GM21381 (cell line): ENCODE data around the gene MGAT1.
A peak's percentile ranks its signal among the peaks of the same experiment; 100 is the strongest.
"Not testable (repeated sequence)": the region's sequence is repeated elsewhere in the genome, so short reads cannot be mapped to it uniquely, and the experiment has no call there.

Experiments used
- ATAC-seq: cut with Tn5 transposase; IDR thresholded peaks from one replicate; pipeline ENCODE4 v1.9.1; 2021; ENCODE audit warnings: mild to moderate bottlenecking, moderate library complexity; ENCODE audit not compliant: unreplicated experiment

The MGAT1 gene

GRCh38 chr5:180807046-180807445, 4.4 kb upstream of the MGAT1 start:
- no peak for ATAC-seq

DNA sequence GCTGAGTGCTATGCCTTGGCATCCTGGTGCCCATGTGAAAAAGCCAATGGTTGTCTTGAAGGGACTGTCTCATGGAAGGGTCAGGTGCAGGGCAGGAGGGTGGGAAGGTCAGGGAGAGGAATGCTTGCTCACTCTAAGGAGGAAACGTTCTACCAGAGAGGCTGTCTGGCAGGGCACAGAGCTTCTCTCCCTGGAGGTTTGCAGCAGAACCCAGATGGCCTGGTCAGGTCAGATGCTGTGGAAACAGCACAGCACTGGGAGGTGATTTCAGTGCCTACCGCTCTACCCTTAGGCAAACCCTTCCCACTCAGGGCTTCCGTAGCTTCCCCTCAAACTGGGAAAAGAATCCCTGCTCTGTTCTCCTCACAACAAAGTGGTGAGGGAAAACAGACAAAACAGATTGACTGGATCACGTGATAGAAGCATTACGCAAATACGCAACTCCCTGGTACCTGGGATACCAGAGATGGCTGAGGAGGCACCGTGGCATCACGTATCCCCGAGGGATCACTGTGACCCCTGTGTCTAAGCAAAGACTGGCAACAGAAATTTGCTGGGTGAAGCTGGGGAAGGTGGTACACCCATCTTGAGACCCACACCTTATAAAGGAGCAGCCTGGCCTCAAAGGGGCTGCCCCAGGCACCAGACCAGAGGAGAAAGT, 3.9 kb upstream of the MGAT1 start:
- ATAC-seq = no peak

DNA sequence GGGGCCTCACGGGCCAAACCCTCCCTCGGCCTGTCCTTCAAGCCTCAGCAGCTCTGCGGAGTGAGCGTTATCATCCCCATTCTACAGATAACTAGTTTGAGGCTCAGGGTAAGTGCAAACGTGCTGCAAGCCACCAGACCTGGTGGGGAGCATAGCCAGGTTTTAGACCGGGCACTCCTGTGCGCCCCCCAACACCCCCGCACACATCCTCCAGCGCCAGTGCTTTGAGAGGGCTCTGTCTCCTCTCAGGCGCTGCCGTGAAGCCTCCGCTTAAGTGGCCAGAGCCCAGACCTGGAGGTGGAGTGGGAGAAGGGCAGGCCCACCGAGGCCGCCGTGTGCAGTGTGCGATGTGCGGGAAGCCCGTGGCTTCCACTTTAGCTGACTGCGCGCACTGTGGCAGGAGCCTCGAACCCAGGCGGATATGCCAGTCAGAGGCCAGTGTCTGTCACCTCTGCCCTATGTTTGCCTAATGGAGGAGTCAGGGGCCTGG, 1.6 kb upstream of the MGAT1 start:
- ATAC-seq = no peak

DNA sequence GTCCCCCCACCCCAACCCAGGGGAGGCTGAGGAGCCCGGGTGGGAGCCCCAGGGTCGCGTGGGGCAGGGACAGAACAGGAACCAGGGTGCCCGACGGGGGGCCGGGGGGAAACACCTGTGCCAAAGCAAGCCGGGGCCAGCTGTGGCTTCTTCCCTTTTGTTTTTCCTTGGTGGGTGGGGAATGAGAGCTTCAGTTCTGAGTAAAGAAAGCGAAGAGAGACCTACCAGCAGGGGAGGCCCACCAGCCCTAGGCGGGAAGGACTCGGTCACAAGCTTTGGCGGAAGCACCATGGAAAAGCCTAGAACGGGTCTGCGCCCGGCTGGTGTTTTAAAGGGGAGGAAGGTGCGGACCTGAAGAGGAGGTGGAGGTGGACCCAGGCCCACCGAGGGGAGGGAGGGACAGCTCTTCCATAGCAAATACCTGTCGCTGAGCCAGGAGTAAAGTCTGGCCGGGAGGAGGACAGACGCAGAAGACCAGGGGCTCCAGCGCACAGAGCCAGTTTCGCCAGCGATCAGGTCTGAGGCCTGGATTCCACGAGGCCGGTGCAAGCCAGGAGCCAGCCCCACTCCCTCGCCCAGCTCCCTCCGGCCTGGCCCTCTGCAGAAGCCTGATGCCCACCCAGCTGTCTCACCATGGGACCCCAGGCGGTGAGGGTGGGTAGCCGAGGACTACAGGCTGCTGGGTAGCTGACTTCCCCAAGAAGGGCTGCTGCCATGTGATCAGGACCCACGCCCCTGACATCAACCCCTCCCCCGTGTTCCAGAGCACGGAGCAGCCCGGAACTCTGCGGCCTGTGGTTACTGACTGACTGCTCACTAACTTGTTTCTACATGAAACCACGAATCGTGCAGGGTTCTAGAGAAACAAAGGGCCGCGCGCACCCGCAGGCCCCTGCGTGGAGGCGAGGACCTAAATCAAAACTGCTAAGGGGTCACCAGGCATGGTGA, 849 bp upstream of the MGAT1 start:
- ATAC-seq = peak; percentile 54

DNA sequence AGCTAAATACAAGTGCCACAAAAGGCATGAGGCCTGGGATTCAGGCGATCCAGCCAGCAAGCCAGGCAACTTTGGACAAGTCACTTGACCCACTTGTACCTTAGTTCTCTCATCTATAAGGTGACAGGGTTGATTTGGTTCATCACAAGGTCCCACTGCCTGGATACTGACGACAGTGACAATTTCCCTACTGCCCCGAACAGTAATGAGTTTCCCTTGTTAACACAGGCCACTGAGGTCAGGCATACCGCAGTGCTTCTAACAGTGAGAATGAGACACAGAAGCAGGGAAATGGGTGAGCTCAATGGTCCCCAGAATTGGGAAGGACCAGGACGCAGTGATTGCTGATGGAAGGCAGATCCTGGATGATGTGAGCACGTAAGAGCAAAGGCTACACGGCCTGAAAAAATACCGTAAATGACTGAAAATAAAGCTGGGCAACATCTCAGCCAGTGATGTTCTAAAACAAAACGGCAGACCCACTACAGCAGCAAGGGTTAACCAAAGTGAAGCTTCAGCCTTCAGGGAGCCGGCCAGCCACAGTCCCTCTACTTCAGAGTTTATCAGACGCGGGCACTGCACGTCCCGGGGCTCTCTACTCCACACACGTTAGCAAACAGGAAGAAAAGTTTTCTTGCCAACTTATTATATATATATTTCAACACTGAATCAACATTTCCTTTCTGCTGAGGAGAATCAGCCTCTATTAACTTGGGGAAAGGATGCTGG, 846 bp downstream of the MGAT1 start:
- no peak for ATAC-seq

DNA sequence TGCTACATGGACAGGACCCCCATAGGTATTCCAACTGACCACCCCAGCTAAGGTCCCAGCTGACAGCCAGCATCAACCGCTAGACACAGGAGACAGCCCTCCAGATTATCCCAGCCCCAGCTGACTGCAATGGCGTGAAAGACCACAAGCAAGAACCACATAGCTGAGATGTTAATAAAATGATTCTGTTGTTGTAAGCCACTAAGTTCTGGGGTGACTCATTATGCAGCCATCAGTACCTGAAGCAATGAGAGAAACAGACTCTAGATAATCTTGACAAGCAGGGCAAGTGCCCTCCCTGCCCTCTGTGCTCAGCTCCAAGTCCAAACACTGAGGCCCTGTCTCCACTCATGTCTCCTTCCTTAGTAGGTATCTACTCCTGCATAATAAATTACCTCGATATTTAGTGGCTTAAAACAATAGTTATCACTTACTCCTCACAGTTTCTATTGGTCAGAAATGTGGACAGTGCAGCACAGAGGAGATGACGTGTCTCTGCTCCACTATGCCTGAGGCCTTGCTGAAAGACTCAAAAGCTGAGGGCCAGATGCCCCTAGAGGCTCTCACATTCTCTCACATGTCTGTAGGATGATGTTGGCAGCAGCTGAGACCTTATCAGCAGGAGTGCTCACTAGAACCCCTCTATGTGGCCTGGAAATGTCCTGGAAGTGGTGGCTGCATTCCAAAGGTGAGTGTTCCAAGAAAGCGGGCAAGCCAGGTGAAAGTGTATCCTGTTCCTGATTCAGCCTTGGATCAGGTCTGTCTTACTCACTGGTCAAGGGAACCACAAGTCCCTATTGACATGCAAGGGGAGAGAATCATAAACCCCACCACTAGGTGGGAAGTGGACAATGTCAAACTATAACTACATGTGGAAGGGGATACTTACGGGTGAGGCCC, 2.5 kb downstream of the MGAT1 start:
- ATAC-seq = no peak

DNA sequence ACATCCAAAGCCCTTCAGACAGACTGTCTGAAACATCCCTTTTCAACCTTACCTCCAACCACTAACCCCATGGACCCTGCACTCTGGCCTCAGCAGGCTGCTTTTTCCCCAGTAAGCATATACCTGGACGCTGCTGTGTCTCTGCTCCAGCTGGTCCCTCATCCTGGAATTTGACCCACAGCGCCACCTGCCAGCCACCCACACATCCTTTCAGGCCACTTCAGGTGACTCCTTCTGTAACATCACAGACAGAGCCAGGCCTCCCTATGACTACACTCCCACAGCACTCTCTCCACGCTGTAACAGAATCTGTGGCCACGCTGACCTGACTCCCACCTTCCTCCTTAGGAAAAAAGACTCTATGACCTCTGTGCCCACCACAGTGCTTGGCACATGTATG, 3.4 kb downstream of the MGAT1 start:
- no peak for ATAC-seq

DNA sequence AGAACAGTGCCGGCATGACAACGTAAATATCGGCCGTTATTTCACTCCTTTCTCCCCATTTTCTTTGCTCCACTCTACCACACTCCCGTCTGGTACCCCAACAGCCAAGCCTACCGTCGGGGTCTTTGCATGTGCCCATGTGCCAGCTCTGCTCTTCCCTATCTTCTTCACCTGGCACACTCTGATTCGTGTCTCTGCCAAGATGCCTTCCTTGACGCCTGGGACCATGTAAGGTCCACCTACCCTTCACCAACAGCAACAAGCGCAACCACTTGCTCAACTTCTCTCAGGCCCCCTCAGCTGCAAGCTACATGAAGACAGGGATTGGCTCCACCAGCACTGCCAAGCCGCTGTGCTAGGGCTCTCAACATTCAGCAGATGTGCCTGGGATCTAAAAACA, 4.4 kb downstream of the MGAT1 start:
- ATAC-seq = no peak

DNA sequence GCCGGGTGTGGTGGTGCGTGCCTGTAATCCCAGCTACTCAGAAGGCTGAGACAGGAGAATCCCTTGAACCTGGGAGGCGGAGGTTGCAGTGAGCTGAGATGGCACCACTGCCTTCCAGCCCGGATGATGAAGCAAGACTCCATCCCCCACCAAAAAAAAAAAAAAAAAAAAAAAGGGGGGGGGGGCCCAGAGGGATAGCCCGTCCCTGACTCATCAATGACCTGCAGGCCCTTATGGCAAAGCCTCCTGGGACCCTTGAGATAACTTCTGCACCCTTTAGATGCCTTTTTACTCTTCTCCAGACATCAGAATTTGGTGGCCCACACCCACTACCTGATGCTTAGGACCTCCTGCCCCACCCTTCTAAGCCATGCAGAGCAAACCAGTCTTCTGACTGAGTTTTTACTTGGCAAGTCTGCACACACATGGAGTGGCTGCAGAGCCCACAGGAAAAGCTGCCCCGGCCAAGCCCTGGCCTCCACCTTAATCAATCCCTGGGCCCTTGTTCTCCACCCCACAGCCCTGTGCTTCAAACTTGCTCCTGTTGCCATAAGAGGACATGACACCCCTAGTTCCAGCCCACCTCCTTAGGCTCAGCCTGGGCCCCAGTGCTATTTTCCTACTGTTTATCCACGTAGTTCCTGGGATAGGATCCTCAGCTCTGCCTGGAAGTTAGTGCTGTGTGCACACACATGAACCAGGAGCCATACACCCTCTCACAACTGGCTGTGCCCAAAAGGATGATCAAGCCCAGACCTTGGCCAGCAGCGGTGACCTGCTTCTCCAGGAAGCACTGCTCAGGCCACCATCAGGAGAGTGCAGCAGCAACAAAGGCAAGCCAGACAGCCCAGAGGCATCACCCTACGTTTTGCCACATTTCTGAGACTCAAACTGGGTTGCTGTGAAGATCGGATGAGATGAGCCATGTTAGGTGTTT, 5.1 kb downstream of the MGAT1 start:
- ATAC-seq = no peak

- no peak for ATAC-seq
These were observed 6.8 kb downstream of the MGAT1 start for GRCh38 chr5:180795771-180796313.

- ATAC-seq = no peak
These were observed 9.7 kb downstream of the MGAT1 start for GRCh38 chr5:180792965-180793287.

GRCh38 chr5:180792287-180792964, 10.2 kb downstream of the MGAT1 start:
- ATAC-seq = no peak

- no peak for ATAC-seq
These were observed 10.9 kb downstream of the MGAT1 start for GRCh38 chr5:180791611-180792213.

GRCh38 chr5:180790524-180790923, 12.1 kb downstream of the MGAT1 start:
- no peak for ATAC-seq

DNA sequence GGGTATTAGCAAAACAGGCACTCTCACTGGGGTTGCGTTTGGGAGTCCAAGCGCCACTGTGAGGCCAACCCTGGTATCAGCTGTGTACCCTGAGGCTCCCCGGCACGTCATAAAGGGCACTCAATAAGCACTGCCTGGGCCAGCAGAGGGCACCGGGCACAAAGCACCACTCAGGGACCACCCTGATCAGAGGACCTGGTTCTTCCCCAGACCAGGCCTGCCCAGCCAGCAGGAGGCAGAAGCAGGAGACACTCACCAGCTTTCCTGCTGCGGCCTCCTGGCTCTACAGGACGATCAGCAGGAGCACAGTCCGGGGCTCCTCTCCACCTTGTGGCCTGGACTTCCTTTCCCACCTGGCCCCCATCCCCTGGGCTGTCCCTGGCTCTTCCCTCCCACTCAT, 12.6 kb downstream of the MGAT1 start:
- no peak for ATAC-seq

GRCh38 chr5:180788651-180789410, 13.8 kb downstream of the MGAT1 start:
- ATAC-seq = not testable (repeated sequence)

DNA sequence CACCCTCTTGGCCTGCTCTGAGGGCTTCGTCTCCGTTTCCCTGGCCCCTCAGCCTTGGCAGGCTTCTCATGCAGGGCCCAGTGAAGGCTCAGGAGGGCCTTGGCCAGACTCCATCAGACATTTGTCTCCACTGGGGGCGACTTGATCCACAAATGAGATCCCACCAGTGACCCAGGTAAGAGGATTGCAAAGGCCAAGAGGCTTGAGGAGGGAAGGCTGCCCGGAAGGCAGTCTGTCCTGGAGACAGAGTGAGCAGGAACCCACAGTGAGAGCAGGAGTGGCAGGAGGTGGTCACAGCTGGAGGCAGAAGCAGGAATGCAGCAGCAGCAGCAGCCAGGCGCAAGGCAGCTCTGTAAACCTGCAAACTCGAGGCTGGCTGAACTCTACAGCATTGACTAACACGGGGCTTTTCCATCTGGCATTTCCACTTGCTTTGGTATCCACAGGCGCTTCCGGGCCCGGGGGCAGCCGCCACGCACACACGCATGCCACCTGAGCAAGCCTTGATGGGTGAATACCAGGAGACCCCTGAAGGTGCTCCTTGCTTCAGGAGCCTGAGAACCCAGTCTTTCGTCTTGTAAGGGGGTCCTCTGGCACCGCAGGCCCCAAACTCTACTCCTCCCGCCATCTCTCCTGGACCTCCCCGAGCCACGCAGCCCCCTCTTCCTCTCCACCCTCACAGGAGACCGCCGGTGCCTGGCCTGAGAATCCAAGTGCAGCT, 14.7 kb downstream of the MGAT1 start:
- no peak for ATAC-seq
